Gastrocnemius medialis (tissue), 4 donors: ENCODE measurements around the gene HS3ST2.
"Not testable (repeated sequence)": the region's sequence is repeated elsewhere in the genome, so short reads cannot be mapped to it uniquely, and the experiment has no call there.

Experiments
- POLR2A ChIP-seq, 2 donors: fragments of 450-650 bp; IDR thresholded peaks; one replicate each; pipeline ENCODE4 v1.6.1; 2017; ENCODE audit warnings: antibody characterized with exemption in 2 of 2, mild to moderate bottlenecking in 2 of 2, moderate library complexity in 2 of 2
- TF ChIP-seq, protein P1 (sequence below), 5 experiments: fragments of 450-650 bp in 3 of 5; fragments of 200-600 bp in 2 of 5; sonication (generic) in 2 of 5; IDR thresholded peaks in 4 of 5; conservative IDR thresholded peaks in 1 of 5; 1 replicate in 4 of 5; 2 replicates in 1 of 5; pipeline ENCODE4 v1.5.1; 2016 to 2019; ENCODE audit warnings: antibody characterized with exemption in 5 of 5, mild to moderate bottlenecking in 3 of 5, moderate library complexity in 3 of 5

DNA sequence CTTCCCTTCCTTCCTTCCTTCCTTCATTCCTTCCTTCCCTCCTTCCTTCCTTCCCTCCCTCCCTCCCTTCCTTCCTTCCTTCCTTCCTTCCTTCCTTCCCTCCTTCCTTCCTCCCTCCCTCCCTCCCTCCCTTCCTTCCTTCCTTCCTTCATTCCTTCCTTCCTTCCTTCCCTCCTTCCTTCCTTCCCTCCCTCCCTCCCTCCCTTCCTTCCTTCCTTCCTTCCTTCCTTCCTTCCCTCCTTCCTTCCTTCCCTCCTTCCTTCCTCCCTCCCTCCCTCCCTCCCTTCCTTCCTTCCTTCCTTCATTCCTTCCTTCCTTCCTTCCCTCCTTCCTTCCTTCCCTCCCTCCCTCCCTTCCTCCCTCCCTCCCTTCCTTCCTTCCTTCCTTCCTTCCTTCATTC is 4.8 kb downstream of the HS3ST2 start:
- TF ChIP-seq, protein P1, sequence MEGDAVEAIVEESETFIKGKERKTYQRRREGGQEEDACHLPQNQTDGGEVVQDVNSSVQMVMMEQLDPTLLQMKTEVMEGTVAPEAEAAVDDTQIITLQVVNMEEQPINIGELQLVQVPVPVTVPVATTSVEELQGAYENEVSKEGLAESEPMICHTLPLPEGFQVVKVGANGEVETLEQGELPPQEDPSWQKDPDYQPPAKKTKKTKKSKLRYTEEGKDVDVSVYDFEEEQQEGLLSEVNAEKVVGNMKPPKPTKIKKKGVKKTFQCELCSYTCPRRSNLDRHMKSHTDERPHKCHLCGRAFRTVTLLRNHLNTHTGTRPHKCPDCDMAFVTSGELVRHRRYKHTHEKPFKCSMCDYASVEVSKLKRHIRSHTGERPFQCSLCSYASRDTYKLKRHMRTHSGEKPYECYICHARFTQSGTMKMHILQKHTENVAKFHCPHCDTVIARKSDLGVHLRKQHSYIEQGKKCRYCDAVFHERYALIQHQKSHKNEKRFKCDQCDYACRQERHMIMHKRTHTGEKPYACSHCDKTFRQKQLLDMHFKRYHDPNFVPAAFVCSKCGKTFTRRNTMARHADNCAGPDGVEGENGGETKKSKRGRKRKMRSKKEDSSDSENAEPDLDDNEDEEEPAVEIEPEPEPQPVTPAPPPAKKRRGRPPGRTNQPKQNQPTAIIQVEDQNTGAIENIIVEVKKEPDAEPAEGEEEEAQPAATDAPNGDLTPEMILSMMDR (IDR thresholded peaks at IDR 0.05 in 4 of 5, conservative IDR thresholded peaks at IDR 0.05 in 1 of 5), result not testable (repeated sequence)
- TF ChIP-seq POLR2A (IDR thresholded peaks at IDR 0.05), result not testable (repeated sequence)
